CD4-positive, alpha-beta T cell treated with Interleukin-2 at 100 ng/mL for 4 hours (primary cell): ENCODE results near the gene CTIF.
A peak's percentile ranks its signal among the peaks of the same experiment; 100 is the strongest.

Experiments used
- DNase-seq: peaks from one replicate; pipeline ENCODE4 v3.0.0-alpha.2; 2020; ENCODE audit warnings: low spot score

Gene CTIF

DNA sequence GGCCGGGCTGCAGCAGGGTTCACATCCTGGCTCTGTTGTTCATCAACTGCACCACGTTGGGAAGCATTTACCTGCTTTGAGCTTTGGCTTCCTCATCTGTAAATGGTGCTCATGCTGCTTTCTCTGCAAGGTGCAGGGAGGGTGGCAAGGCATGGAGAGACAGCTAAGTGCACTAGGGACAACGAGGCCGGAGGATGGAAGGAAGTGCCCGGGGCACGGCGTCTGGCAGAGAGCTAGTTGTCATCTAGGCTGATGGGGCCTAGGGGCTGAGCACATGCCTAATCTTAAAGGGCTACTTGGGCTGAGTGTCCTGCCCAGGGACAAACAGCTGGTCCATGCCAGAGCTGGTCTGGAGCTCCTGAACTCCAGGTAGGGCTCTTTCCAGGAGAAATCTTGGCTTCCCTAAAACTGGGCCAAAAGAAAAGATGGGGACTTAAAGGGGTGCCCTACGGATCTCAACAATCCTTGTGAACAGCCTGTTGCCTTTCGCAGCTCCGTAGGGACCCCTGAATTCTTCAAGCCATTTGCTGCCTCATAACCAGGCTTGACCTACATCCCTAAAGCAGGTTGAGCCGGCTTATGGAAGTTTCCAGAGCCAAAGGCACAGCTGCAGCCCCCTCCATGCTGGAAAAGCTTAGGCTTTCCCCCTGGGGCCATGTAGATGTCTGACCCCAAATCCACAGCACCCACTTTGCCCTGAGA lies 281.1 kb downstream of the CTIF start:
- DNase-seq, result no peak

DNA sequence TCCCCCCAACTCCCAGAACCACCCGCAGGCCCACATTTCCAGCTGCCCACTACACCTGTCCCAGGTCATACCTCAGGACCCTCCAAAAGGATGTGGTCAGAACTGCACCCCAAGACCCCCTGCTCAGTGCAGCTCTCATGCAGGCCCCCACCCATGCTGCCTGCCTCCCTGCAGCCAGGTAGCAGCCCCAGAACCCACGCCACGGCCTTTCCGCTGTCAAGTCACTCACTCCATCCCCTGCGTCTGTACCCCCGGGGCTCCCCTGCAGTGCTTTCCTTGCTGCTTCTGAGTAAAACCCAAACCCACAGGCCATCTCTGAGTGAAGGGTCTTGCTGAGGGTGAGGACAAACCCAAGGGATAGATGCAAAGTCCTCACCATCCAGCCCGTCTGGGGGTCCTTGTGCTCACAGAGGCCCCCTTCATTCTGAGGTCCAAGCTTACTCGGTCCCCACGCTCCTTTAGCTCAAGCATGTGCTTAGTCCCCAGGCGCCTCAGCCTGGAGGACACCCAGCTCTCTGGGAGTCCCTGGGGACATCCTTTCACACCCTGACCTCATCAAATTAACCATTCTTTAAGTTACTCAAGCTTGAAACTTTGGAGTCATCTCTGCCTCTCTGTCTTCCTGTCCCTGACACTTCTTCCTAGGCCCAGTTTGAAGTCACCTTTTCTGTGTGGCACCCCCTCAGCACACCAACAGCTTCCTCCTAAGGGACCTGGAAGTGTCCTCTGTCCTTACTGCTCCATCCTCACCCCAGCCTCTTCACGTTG lies 281.8 kb downstream of the CTIF start:
- DNase-seq, result no peak

DNA sequence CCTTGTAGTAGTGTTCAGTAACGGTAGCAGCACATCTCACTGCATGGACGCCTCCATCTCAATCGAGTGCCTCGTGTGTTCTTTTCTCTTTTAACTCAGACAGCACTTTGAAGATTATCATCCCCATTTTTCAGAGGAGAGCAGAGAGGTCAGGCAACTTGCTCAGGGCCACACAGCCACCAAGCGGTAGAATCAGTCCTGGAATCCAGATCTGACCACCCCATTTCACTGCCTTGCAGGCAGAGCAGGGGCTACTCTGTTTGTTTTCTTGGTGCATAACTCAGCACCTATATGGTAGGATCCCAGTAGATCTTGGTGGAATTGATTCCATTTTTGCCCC lies 282.4 kb downstream of the CTIF start:
- no peak for DNase-seq

DNA sequence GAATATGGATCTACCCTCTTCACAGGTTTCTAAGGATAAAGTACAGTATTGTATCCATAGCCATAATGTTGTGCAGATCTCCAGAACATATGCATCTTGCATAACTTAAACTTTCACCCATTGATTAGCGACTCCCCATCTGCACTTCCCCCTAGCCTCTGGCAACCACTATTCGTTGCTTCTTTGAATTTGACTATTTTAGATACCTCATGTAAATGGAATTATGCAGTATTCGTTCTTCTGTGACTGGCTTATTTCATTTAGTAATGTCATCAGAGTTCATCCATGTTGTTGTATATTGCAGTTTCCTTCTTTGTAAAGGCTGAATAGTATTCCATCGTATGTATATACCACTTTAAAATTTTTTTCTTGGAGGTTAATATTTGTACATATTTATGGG lies 283.0 kb downstream of the CTIF start:
- no peak for DNase-seq

DNA sequence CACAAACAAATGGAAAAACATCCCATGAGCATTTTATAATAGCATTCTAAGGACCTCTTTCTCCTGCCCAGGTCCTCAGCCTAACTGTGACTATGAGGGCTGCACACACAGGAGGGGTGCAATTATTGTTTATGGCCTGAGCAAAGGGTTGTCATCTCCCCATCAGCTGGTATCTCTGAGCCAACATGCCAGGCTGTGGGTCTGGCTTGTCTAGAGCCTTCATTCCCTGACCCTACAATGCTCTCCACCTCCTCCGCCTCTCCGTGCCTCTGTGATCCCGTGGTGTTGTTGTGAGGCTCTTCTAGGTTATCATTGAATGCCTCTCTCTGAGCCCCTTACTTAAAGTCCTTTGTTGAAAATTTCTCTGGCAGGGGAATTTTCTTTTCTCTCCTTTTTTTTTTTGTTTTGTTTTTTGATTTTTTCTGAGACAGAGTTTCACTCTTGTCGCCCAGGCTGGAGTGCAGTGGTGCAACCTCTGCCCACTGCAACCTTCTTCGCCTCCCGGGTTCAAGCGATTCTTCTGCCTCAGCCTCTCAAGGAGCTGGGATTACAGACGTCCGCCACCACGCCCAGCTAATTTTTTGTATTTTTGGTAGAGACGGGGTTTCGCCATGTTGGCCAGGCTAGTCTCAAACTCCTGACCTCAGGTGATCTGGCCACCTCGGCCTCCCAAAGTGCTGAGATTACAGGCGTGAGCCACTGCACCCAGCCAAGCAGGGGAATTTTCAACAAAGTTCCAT lies 285.6 kb downstream of the CTIF start:
- no peak for DNase-seq

DNA sequence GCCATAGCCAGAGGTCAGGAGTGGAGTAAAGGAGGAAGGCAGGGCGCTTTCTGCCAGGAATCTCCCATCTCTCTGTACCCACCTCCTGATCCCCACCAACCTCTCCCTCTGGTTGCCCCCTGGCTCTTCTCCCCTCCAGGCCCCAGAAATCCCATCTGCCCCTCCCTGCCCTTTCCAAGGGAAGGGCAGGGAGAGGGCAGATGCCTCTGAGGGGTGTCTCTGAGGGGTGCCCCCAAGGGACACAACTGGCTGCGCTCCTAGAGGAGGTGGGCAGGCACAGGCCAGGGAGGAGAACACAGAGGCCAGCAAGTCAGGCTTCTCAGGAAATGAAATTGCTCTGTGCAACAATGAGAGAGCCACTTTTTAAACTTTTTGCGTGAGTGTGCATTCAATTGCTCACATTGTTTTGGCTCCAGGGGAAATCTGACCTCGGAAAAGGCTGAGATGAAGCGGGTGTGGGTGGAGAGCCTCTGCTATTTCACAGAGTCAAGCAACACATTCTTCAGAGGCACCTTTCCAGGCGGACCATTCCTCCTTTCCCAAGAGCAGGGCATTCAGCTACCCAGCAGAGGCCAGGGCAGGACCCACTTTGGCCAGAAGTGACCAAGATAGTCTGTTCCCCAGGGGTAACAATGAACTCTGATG lies 286.4 kb downstream of the CTIF start:
- DNase-seq, result no peak

DNA sequence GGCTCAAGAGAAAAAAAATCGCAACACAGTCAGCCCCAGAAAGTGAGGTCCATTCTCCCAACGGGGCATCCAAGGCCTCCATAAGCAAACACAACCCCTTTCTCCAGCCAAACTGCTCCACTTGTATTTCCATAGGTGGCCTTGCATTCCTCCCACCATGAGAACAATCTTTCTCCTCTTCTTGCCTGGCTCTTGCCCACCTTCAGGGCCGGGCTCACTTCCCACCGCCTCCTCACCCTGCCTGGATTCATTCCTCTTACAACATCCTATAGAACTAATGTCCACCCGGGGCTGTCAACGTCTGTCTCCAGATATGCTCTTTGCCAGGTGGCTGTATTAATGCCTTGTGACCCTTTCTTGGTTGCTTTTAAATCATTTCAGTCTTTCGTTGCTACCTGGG lies 287.4 kb downstream of the CTIF start:
- DNase-seq, result no peak

DNA sequence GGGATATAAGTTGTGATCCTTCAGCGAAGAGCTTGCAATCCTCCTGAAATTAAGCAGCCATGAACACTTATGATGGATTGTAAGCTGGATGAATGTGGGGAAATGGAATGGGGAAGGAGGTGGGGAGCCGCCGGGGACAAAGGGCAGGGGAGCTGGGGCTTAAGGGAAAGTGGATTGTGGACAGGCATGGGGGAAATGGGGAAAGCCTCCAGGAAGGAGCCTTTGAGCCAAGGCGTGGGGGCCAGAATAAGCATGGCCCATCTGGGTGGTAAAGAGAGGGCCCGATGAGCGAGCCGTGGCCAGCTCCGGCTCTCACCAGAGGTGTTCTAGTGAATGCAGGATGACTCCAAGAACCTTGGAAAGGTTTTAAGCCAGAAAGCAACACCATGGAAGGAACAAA lies 288.0 kb downstream of the CTIF start:
- no peak for DNase-seq

DNA sequence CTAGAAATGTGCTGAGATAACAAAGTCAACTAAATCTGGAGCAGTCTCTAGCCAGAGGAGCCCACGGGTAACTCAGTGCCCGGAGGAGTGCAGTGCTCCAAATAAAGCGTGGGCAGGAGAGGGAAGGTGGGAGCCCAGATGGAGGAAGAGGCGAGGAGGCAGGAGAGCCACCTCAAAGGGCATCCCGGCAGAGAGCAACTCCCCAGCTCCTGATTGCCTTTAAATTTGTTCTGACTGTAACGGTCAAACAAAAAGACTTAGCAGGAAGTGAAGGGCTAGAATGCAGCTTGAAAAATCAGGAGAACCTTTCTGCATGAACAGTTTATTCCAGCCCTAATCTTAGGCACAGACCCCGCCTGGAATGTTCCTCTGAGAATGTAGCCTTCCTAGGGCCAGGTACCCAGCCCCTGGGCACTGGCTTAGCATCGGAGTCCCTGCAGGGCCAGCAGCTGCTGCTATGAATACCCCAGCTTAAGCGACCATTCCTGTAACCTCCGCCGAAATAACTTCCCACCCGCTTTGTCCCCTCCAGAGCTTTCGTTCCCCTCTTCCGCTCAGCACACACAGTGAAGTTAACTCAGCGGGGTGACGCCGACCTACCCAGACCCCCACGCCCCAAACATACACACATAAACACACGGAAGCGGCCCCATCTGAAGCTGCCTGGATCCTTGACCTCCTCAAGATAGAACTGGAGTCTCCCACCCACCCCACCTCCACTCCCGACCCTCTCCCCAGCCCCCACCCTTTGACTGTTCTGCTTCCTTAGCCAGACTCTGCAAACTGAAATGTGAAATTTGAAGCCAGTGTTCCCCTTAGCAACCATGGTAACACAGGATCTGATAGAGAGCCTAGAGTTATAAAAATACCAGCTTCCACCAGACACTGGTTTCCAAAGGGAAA lies 288.7 kb downstream of the CTIF start:
- no peak for DNase-seq

DNA sequence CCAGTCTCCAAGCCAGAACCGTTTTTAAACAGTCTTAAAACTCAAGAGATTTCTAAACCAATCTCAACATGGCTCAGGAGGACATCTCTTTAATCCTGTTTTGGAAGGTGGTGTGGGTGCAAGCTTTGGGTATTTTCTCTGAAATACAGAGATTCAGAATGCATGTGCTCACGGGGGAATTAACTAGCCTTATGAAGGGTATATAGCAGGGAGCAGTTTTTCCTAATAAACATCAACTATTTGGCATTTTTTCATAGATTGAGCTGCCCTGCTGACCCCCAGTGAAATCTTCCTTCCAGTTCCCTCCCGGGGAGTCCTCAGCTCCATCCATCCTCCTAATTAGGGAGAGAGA lies 289.3 kb downstream of the CTIF start:
- no peak for DNase-seq

DNA sequence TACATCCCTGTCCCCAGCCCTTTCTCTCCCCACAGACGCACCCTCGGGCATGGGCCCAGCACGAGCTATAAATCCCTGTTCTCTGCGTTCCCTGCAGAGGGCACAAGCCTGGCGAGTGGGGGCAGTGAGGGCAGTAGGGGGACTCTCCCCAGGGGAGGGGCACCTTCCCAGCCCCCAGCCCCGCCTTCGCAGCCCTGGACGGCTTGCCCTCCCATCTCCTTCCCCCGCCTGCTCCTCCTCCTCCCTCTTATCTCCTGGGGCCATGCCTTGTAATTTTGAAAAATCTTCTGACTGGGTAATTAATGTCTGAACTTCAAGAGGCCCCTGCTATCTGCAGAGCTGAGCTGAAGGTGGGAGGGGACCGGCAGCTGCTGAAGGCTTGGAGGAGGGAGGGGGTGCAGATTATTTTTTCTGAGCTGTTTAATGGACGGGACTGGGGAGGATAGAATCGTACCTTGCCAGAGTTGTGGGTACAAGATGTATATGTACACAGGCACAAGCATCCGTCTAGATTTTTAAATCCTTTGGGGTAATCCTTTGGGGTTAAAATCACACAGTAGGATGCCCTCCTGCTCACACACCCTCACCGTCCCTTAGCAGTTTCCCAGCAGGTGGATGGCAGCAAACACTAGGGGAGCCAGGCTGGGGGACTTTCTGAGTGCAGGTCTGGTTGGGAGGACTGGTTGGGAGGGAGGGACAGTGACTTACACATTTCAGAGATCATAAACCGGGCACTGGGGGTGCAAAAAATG lies 290.0 kb downstream of the CTIF start:
- no peak for DNase-seq

DNA sequence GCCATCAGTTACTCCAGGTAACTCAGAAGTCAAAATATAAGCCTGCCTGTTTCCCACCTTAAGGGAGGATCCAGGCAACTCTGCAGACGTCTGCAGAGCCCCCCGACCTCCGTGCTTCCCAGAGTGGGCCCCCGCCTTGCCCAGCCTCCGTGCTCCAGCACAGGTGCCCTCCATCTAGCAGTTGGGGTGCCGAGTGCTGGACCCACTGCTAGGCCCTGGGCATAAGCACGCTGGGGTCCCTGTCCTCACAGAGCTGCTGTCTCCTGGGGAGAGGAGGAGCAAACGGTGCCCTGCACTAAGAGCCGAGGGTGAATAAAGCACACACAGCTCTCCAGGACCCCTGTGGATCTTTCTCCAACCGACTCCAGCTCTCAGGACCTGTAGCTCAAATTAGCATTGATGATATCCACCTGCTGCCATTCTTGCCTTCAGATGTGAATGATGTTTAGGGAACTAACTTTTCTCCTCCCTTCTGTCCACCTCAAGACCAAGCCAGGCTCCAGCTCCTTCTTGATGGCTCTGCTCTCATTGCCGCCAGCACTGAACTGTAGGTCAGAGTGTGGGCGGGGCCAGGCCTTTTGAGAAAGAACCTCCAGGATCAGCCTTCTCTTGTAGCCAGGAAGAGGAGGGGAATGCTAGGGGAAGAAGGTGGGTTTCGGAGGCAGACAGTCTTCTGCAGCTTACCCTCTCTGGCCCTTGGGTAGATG lies 290.8 kb downstream of the CTIF start:
- no peak for DNase-seq

DNA sequence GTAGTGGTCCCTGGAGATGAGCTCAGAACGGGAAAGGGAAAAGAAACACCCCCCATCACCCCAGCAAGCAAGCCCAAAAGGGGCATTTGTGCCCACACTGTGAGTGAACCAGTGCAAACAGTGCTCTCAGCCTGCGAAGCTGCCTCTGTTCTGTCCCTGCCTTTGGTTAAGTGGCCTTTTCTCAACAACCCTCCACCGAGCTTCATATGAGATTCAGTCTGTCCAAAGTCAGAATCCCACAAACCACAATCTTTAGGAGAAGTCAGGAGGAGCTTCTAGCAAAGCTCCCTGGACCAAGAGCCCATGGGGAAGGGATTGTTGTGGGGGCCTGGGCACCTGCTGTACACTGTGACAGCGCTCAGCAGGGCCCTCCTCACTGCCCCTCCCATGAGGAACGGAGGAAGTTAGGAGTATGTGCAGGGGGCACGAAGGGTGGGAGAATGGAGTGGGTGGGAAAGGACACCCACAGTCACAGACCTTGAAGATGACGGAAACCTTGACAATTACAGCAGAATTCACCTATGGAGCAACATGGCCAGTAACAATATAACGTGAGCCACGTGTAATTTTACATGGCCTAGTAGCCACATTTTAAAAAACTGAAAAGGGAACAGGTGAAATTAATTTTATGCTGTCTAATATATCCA lies 292.4 kb downstream of the CTIF start:
- no peak for DNase-seq

DNA sequence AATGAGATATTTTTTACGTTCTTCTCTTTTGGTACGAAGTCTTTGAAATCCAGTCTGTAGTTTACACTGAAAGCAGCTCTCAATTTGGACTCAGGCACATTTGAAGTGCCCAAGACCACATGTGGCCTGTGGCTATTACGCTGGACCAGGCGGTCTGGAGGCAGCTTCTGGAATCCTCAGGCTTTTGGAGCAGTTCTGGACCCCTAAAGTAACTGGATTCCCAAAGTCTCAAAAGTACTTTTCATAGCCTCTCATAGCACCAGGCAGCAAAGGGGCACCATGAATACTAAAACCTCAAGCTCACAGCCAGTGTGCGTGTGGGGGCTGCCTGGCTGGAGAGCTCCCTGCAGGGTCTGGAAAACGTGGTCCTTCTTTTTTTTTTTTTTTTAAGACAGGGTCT lies 293.0 kb downstream of the CTIF start:
- no peak for DNase-seq

DNA sequence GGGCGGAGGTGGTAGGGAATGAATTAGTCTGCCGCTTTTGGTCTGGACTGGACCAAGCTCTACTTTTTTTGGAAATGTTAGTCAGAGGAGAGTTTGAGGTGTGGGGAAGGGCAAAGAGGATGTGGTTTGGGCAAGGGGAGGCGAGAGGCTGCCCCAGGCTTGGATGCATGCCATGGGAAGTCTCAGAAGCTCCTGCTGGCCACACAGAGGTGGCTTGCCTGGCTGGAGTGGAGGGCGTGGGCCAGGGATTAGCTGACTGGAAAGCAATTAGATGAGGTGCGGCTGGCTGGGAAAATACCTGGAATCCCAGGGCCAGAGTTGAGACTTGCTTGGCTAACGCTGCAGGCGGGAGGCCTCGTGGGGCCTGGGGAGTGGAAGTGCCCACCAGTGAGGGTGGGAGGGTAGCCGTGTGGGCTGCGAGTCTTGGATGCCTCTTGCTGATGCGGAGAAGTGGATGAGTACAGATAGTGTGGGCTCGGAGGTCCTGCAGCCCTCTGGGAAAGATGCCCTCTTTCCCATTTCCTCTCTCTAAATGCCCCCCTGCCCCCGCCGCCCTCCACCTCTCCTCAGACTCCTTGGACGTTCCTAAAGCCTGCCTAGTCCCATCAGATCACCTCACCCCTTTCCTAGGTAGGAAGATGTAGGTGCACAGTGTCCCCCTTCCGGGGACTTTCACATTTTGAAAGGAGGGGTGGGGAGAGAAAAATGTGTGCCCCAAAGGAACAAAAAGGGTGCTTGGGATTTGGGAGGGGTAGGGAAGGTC lies 294.3 kb downstream of the CTIF start:
- DNase-seq, result peak; percentile 32

DNA sequence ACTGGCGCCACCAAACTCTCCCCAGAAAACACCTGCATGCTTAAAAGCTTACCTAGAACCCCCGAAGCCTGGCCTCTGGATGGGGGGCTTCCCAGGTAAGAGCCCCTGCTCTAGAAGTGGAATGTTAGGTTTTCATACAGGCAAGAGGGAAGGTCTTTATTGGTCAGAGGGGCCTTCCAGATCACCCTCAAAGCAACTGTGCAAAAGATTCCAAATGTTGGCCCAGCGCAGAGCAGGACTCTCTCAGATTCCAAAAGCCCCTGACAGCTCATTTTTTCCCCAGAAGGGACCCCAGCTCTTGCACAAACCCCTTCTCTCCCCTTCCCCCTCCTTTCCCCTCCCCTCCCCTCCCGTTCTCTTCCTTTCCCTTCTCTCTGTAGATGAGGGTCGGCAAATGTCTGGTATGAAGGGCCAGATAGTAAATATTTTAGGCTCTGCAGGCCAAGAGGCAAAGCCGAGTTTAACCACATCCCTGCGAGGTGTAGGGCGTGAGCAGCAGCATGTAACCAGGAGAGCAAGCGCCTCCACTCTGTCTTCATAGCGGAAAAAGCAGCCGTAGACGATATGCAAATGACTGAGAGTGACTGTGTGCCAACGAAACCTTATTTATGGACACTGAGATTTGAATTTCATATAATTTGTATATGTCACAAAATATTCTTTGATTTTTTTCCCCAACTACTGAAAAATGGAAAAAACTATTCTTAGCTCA lies 295.0 kb downstream of the CTIF start:
- DNase-seq, result peak; percentile 76

DNA sequence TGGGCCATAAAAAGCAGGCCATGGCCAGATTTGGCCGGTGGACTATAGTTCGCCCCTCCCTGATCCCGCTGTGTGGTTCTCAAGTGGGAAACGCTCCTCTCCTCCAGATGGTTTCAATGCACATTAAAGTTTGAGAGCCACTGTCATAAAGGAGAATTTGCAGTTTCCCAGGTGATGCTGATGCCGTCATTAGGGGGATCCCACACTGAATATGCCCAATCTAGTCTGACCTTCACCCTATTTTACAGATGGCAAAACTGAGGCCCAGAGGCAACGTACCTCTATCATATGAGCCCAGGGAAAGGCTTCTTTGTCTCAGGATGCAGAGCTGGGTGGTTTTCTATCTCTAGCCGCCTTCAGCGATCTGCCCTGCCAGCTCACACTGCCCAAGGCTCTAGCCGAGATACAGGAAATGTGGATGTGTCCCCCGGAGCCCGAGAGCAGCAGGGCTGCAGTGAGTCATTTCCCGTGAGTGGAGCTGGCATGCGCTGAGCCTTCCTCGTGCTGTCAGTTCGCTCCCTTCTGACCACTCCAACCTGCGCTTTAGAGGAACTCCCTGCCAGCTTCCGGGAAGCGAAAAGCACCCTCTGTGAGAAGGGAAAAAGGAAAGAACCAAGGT lies 295.7 kb downstream of the CTIF start:
- peak; percentile 84 for DNase-seq

DNA sequence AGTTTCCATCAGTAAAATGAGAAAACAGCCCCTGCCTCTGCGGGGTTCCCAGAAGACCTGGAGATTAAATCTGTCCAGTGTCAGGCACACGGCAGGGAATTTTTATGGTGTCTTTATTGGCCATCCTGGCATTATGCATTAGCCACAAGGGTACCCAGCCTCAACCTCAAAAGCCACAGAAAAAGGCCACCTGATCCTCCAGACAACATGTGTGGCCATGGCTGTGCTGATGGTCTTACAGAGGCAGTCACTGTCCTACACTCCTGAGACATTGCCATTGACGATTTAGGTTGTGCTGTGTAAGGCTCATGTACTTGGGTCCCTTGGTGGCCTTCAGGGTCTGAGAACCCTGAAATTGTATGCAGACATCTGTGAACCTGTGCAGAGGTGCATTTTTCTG lies 296.3 kb downstream of the CTIF start:
- no peak for DNase-seq
